GM12874 (cell line): ENCODE data around the gene WLS.

Experiments used
- CTCF ChIP-seq: IDR thresholded peaks from 2 replicates; pipeline ENCODE4 v1.5.1; 2011; ENCODE audit warnings: low read depth, mild to moderate bottlenecking, control low read depth, low read length, moderate library complexity; ENCODE audit not compliant: insufficient read depth

WLS gene

GRCh38 chr1:68197461-68197860 is 34.9 kb downstream of the WLS start:
- TF ChIP-seq CTCF, result no peak

GRCh38 chr1:68196676-68197075 is 35.6 kb downstream of the WLS start:
- TF ChIP-seq CTCF, result no peak

GRCh38 chr1:68191717-68192116 is 40.6 kb downstream of the WLS start:
- no peak for TF ChIP-seq CTCF

- TF ChIP-seq CTCF, result no peak
Measured at GRCh38 chr1:68188644-68189340, 43.5 kb downstream of the WLS start.

- no peak for TF ChIP-seq CTCF
Measured at GRCh38 chr1:68188060-68188538, 44.2 kb downstream of the WLS start.

GRCh38 chr1:68185743-68186142 is 46.6 kb downstream of the WLS start:
- no peak for TF ChIP-seq CTCF

GRCh38 chr1:68183895-68184294 is 48.4 kb downstream of the WLS start:
- no peak for TF ChIP-seq CTCF
